Erythroblast (primary cell): ENCODE results near the gene MGAT5.

Experiments used
- GATA1 ChIP-seq: IDR thresholded peaks from 2 replicates; pipeline ENCODE4 v1.6.1; 2011; ENCODE audit warnings: low read depth, mild to moderate bottlenecking, control low read depth, low read length, moderate library complexity
- POLR2A ChIP-seq: IDR thresholded peaks from 2 replicates; pipeline ENCODE4 v1.6.1; 2011; ENCODE audit warnings: mild to moderate bottlenecking, low read length

- TF ChIP-seq POLR2A, result no peak
- TF ChIP-seq GATA1, result no peak
Measured at GRCh38 chr2:134440336-134440909, 186.6 kb downstream of the MGAT5 start.
